GM19467 (cell line): ENCODE measurements around the gene TECTA.
"Not testable (repeated sequence)": the region's sequence is repeated elsewhere in the genome, so short reads cannot be mapped to it uniquely, and the experiment has no call there.

Source experiments
- ATAC-seq: cut with Tn5 transposase; IDR thresholded peaks from one replicate; pipeline ENCODE4 v1.9.1; 2021; ENCODE audit warnings: mild to moderate bottlenecking, moderate library complexity; ENCODE audit not compliant: unreplicated experiment

TECTA gene

DNA sequence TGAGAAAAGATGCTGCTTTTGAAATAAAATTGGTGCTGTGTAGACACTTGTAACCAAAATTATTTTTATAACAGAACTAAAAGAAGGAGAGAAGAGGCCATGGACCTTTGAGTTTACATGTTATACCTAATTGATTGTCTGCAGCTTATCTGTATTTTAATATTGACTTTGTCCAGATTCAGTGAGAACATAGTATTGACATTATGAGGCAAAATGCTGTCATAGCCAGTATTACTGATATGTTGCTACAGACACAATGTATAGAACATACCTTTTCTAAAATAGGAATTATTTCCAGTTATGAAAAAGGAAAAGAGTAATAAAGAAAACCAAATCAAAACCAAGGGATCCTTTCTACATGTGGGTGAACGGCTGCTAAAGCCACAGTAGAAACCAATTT is 11.5 kb upstream of the TECTA start:
- no peak for ATAC-seq

DNA sequence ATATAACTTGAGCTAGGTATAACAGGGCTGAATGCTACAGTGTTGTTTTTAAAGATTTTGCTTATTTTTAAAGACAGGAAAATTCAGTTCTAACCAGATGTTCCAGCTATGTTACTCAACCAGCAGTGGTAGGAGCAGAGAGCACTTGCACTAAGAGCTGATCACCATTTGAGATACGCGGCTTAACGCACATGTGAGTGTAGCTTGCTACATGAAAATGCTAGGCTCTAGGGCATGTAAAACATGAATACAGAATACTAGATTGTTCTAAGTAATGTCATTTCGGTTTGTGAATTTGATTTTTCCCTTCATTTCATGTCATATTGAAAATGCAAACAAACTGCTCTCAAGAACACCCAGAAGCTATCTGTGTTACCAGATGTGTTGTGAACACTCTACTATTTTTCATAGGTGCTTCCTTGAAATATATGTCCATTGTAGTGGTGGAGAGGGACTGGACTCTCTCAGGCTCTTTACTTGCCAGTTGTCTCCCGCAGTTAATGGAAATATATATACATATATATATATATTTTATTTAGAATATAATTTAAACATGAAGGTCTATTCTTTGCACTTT is 10.8 kb upstream of the TECTA start:
- ATAC-seq: no peak

GRCh38 chr11:121091492-121092152 is 9.4 kb upstream of the TECTA start:
- ATAC-seq: no peak

- no peak for ATAC-seq
These were observed 5.5 kb upstream of the TECTA start for GRCh38 chr11:121095561-121095960.

- ATAC-seq: no peak
These were observed 1.7 kb upstream of the TECTA start for GRCh38 chr11:121099364-121099763.

DNA sequence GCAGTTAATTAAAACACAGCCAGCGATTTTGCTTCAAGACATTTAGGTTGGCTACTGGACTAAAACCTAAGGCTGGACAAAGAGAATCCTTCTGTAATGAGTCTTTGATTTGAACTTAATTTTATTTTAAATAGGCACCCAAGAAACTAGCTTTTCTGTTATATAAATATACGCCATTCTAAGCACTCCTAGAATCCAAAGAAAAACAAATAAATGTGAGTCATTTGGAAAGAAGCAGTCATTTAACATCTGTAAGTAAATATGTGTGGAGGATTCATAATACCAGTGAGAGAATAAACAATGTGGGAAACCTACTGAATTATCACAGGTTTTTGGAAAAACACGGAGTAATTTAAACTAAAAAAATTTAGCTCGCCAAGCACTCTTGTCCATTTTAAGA is 1.2 kb upstream of the TECTA start:
- no peak for ATAC-seq

GRCh38 chr11:121104312-121104762 is 3.3 kb downstream of the TECTA start:
- ATAC-seq: no peak

DNA sequence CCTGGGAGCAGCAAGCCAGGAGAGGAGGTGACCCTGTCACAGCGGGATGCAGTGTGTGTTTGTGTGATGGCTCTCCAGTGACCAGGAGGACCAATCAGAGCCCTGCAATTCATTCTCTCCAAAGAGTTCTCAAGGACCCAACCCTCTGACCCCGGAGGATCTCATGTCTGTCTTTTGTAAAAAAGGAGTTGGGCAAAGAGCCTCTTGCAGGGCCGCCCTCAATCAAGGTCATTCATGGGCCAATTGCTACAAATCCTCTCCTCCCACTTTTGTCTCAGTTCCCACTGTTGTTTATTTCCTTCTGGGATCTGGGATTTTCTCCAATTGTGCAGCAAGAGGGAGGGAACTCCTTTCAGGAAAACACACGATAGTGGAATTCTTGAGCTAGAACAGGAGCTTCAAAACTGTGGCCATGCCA is 4.0 kb downstream of the TECTA start:
- ATAC-seq: no peak

- ATAC-seq: no peak
These were observed 4.6 kb downstream of the TECTA start for GRCh38 chr11:121105481-121106195.

- ATAC-seq: no peak
These were observed 5.8 kb downstream of the TECTA start for GRCh38 chr11:121106812-121107211.

GRCh38 chr11:121108413-121108812 is 7.4 kb downstream of the TECTA start:
- no peak for ATAC-seq

DNA sequence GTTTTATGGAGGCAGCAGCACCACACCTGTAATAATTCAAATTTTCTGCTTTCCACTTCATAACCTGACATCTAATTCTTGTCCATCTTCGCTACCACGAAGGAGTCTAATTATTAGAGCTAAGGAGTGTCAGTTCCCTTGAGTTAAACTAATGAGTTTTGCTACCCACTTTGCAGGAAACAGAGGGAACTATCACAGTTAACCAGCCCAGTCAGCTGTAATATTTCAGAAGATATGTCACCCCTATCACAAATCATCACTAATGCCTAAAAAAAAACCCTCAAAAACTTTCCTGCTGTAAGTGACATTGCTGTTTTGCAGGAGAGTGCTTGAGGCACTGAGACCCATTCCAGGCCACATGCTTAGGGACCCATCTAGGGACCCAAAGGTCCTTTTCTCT is 8.4 kb downstream of the TECTA start:
- no peak for ATAC-seq

DNA sequence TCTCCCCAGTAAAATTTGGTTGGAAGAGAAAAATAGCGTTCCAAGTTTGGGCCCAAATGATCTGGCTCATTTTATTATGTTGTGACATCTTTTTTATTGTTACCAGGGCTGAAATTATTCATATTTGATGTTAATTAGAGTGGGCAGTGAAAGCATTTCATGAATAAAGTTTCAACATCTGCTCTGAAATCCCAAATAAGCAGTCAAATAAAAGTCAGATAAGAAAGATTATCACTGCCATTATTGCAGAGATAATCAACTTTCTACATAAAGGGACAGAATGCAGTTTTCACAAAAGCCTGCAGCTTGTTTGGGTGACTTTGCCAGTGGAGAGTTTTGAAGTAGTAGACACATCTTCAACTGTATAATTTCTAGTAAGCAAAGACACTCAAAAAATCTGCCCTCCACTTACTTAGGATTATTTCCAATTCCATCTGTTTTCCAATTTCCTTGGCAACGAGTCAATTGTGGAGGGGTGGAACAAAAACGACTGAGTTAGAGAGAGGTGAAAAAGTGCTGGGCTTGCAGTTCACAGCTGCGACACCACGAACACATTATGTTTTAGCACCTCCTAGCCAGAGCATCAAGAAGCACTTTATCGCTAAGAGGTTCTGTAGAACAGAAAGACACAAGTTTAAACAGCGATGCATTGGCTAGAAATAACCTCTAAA is 9.0 kb downstream of the TECTA start:
- ATAC-seq: no peak

- no peak for ATAC-seq
These were observed 10.1 kb downstream of the TECTA start for GRCh38 chr11:121110871-121111724.

DNA sequence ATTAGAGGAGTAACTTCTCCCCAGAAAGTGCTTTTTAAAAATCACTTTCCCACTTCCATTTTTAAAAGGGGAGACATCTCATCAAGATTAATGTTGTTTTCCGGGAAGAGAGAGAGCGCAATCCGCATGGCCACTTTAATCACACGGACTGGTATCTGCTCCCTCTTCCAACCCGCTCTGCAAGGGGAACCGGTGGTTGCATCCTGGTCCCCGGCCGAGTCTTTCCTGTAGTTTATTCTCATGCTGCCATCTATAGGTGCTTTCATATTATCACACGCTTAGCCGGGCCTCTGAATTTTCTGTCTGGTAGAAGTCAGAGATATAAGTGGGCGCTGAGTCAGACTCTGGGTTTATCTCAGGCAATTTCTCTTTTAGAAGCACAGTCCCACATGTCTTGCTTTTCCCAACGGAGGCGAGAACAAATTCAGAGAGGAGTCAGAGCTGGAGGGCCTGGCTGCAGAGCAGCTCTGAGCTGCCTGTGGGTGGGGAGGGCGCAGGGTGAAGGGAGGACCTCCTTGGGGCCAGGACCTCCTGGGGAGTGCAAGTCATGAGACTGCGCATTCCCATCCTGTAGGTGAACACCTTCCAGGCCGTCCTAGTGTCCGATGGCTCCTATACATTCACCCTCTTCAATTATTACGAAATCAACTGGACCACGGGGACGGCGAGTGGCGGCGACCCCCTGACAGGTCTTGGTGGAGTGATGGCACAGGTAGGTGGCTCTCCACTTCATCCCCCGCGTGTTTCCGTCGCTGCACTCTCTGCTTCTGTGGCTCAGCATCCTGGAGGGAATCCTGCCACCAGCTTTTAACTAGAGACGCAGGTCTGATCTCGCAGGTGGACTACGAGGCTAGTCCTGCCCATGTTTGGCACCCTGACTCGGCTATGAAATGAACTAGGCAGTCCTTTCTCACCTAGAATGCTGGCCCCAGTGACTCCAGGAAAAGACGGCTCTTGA is 11.7 kb downstream of the TECTA start:
- ATAC-seq: peak; percentile 54

DNA sequence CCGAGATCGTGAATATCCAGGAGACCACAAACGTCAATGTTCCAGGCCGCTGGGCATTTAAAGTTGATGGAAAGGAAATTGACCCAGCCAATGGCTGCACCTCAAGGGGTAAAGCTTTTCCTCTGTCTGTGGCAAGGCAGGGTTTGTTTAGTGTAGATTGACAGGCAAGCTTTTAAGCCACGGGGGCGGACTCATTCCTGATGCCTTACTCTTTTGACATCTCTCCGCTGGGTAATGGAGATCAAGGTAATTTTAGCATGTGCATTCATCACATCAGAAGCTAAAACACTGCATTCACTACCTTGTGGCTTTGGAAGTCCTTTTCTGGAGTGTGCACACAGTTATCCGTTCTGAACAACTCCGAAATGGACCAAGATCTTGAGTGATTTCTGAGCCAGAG is 12.6 kb downstream of the TECTA start:
- ATAC-seq: no peak

DNA sequence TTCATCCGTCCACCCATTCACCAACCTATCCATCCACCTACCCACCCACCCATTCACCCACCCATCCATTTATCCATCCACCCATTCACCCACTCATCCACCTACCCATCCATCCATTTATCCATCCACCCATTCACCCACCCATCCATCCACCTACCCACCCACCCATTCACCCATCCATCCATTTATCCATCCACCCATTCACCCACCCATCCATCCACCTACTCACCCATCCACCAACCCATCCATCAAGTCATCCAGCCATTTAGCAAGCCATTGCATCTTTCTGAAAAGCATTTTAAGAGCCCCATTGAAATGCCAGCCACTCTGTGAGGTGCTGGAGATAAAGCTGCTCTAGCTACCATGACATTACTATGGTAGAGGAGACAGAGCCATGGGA is 14.0 kb downstream of the TECTA start:
- not testable (repeated sequence) for ATAC-seq

DNA sequence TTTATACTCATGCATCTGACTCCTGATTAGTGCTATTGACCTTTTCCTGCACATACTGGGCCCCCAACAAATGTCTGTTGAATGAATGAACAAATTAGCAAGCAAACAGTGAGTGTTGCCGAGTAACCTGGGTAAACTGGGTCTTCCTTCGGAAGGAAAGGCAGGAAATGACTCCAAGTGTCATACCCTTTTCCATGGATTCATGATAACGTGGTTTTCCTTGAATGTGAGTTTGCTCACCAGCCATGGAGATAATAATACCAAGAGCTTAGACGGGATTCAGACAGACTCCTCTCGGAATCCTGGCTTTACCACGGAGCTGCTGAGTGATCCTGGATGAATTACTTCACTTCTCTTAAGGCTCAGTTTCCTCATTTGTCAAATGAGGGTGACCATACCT is 16.7 kb downstream of the TECTA start:
- ATAC-seq: no peak

DNA sequence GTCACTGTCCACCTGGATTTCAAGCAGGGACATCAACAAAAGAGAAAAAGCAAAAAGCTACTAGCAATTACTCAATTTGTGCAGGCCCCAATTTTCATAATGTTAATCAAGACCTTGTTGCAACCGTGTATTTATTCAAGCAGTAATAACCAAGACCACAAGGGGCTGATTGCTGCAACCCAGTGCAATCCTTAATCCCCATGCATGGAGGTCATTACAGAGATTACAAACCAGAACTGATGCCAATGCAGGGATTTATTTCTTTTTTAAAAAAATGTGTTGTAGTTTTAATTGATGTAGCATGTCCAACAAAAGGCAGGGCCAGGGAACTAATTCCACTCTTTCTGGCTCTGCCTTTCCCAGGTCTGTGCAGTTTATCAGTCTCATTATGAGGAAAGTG is 18.4 kb downstream of the TECTA start:
- ATAC-seq: no peak

DNA sequence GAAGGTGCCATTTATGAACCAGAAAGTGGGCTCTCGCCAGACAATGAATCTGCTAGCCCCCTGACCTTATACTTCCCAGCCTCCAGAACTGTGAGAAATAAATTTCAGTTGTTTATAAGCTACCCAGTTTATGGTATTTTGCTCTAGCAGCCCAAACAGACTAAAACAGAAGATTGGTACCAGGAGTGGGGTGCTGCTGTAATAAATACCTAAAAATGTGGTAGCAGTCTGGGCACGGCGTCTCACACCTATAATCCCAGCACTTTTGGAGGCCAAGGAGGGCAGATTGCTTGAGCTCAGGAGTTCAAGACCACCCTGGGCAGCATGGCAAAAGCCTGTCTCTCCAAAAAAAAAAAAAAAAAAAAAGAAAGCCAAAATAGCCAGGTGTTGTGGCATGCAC is 21.3 kb downstream of the TECTA start:
- ATAC-seq: no peak
